Endometrial microvascular endothelial cells (primary cell): ENCODE data around the gene KIAA1614. TPM values are rescaled to one million over a fixed set of nuclear protein-coding genes. Genes with fewer than 3 reads are reported as not detected.

ENCODE experiments used
- in situ Hi-C: cut with HindIII; loops from 2 replicates; pipeline ENCODE4 v1.10.0; 2017; ENCODE audit warnings: low sequenced_read_pairs, low pct_unique_long_range_greater_than_20kb; ENCODE audit errors: inconsistent ontology term
- total RNA-seq: library from RNA; depleted of rRNA; stranded (reverse); fragments of >200 nt; gene quantifications from one replicate; pipeline ENCODE4 v1.2.3, GENCODE V29; 2015; ENCODE audit errors: inconsistent ontology term

KIAA1614 gene, protein sequence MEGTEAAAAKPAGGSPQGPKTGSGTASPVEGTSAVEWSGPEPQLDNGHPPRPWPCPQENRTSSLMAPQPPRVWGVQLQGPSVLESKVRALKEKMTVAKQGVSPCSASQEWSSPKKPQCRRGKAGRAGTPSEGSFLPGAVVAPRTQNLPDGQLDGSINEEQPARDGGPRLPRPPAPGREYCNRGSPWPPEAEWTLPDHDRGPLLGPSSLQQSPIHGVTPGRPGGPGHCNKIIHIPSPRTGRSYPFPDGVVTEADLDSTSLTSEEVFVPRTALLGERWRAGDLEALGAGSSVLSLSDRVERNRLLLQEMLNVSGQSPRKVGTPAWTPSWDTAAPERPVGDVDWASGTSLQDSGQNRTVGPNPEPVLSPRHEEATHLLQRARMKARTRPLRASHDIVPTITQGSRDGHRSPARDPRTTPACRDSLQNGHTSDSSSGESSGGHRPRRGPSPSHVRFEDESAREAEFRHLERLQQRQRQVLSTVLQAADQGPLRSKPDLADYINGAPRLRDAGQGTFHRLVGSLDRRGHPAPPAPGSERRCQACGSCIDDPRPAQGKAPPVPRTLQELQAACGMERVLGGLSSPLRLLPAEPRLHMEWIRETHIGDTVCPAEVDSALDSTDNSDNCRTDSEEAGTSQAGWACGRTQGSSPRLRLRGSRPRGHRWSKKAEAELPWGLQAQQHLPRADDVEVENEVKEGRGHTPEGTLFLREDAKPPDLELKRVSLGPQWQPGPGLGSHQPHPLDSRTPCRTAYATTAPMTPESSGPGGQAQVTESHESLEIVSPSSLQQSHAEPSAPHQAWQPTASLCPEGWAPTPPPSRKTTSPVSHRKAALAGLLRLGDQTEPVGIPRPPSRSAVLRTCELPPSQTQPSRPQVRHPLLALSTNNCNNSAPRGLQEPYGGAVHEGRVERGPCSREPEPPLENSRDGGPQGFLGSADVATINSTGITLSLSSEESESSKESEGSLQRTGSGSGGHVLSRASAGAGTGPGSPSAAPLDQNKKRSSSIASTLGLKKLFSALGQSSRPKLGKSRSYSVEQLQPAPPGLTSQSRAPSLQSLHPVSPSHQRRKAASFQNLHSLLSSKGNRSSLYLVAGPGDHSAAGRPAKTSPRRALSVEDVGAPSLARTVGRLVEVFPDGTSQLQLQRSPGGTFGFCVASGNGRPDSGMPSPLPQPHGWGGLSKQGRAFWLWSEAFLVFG
- 11.2 TPM for total RNA-seq

DNA sequence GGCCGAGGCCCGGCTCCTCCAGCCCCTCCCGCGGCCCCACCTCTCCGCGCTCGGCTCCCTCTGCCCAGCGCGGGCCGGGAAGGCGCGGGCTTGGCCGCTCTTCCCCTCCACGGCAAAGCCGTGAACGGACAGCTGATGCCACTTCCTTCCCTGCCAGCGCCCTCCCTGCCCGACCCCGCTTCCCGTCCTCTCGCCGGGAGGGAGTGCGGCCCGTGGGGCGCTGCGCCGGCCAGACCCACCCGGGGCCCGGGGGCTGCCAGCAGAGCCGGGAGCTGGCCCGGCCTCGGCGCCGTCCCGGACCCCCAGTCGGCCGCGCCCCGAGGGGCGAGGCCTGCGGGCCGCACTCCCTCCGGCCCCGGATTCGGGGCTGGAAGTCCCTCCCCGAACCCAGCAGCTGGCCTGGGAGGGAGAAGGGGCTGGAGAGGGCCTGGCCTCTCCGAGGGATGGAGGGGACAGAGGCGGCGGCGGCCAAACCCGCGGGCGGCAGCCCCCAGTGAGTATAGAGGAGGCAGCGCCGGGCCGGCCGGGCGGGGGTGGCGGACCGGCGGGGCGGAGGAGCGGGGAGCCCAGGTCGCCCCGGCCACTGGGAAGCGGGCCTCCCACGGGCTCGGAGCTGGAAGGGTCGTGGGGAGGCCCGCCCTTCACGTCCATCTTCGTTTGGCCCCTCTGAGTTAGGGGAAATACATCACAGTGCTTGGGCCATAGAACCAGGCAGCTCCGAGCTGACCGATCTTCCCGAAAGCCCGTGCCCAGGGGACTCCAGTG, at the start of gene KIAA1614:
Gene KIAA1614, plus strand, starts transcription at position 97 of the 765 bp plus-strand sequence. Its CDS starts 347 bp downstream, at position 444.
- in situ Hi-C loops = no loop called here

DNA sequence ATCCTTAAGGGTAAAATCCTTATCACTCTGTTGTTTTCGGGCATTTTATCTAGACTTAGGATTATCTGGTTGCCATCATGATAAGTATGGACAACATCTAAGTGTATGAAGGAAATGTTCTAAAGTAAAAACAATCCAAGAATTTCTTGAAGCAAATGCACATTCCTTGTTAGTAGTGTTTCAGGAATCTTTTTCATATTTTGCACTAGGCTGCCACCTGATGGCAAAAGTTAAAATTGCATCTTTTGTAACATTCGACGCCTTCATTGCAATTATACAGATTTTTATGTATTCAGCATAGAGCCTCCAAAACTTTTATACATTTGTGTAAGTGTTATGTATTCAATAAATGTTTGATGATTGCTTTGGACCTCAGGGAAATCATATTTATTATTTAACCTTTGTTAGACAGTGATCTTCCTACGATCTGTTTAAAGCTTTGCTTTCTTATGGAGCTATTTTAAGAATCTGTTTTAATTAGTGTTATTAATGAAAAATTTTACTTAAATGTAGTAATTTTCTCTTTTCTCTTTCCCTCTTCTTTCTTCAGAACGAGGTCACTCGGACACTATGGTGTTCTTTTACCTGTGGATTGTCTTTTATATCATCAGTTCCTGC, 49.4 kb upstream of the KIAA1614 start:
- in situ Hi-C loops = no loop called here

DNA sequence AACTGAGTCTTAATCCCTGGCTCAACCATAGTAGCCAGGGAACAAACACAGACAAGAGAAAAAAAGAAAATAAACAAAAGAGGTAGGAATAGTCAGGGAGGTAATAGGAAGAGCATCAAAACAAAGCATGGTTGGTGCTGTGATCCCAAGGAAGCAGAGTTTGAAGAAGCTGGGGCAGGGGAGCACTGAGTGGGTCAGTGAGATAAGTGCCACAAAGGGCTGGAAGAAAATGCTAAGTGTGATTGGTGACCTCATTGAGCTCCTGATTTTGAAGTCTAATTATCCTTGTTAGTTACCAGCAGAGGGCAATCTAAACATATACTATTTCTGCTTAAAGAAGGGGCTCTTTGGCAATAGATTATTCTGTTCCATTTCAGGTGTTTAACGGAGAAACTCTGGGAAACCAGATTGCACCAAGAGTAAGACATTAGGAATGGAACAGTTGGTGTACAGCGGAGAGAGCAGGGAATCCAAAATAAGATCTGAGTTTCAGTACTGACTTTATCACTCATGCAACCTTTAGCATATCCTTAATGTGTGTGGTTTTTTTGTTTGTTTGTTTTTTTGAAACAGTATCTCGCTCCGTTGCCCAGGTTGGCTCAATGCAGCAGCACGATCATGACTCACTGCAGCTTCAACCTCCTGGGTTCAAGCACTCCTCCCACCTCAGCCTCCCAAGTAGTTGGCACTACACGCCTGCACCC, 30.7 kb upstream of the KIAA1614 start:
- in situ Hi-C loops = no loop called here

GRCh38 chr1:180884588-180885300, 28.0 kb upstream of the KIAA1614 start:
- in situ Hi-C loops = no loop called here

DNA sequence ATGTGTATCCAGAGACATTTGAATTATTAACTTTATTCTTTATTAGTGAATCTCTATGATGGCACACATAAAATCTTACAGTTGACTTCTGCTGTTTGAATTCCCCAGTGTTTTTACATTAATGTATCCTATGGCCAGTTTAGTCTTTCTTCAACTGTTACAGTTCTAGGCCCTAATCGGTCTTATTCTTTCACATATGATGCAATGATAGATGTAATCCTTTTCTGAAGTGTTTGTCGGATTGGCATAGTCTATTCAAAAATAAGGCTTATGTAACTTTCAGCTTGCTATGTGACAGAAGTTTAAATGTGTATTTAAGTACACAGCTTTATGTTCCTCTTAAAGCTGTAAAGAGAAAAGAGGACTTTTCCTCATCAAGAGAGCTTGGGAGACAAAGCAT, 26.4 kb upstream of the KIAA1614 start:
- in situ Hi-C loops = no loop called here

DNA sequence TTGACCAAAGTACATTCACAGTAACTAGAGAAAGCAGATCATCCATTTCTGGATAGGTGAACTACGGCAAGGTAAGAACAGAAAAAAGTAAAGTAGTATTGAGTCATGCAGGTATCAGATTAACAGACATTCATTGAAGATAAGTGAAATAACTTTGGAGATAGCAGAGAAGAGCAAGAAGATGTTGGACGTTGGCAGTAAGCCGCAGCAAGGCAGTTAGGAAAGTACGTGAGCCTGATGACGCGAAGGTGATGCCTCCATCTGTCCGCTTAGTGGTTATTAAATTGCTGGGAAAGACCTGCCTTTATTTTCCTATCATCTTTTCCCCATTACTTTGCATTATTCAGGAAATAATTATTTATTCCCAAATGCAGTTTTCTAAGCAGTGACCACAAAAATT, 24.9 kb upstream of the KIAA1614 start:
- in situ Hi-C loops = no loop called here

DNA sequence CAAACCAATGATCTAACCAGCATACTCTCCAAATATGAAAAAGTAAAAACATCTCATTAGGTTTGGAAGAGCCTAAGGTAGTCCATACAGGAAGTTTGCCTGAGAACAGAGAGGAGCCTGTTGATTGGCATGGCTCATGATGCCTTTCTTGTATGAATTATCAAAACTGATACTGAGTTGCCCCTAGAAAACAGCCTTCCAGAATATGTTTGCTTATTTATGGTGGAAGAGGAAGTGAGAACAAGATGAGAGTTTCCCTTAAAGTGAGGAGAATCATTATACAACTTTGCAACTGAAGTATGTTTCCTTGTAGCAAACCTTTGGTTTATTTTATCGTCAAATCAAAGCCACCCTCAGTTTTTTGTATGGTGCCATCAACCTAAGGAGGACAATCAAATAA, 23.8 kb upstream of the KIAA1614 start:
- in situ Hi-C loops = no loop called here

GRCh38 chr1:180889325-180889724, 23.4 kb upstream of the KIAA1614 start:
- in situ Hi-C loops = no loop called here

DNA sequence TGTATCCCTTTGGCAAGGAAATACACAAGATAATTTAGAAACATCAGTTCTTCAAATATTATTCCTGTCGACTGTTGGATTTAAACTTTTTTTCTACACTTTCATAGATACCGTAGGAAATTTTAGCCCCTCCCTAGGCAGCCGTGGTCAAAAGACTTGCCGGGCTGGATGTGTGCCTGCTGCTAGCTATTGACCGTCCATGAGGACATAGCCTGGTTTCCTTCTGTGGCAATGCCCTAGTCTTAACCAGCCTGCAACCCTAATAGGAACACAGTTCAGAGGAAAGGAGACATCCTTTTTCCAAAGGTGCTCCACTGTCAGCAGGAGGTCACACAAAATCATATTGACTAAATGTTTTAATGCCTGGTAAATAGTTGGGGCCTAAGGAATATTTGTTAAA, 20.4 kb upstream of the KIAA1614 start:
- in situ Hi-C loops = no loop called here

DNA sequence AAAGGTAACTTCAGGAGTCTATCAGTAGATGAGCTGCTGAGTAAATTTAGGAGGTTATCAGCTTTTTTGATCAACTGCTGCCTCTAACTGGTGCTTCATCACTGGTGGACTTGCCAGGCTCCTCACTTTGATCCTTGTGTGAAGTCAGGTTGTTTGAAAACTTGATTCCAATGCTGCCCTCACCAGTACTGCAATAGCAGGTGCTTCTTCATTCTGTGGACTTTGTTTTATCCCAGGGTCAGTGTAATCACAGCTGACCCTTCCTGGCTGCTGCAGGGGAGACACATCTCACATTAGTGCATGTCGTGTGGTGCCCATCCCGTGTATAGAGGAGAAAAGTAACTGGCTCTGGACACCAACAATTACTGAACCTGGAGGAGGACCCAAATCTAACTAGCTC, 20.0 kb upstream of the KIAA1614 start:
- in situ Hi-C loops = no loop called here

- in situ Hi-C loops = no loop called here
These were observed 19.1 kb upstream of the KIAA1614 start for GRCh38 chr1:180893614-180894013.

DNA sequence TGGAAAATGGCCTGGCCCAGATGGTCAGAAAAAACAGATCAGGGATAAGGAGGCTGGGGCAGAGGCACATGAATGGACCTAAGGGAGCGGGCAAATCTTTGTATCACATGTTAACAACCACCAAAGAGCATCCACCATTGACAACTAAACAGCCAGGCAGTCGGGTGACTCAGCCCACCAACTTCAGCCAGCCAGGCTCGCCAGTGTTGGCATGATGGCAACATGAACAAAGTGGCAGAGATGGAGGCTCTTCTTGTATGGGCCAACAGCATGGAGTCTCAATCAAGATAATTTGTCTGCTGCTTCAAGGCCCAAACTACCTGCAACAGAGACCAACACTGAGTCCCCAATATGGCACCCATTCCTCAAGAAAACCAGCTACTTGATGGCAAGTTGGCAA, 16.5 kb upstream of the KIAA1614 start:
- in situ Hi-C loops = no loop called here

DNA sequence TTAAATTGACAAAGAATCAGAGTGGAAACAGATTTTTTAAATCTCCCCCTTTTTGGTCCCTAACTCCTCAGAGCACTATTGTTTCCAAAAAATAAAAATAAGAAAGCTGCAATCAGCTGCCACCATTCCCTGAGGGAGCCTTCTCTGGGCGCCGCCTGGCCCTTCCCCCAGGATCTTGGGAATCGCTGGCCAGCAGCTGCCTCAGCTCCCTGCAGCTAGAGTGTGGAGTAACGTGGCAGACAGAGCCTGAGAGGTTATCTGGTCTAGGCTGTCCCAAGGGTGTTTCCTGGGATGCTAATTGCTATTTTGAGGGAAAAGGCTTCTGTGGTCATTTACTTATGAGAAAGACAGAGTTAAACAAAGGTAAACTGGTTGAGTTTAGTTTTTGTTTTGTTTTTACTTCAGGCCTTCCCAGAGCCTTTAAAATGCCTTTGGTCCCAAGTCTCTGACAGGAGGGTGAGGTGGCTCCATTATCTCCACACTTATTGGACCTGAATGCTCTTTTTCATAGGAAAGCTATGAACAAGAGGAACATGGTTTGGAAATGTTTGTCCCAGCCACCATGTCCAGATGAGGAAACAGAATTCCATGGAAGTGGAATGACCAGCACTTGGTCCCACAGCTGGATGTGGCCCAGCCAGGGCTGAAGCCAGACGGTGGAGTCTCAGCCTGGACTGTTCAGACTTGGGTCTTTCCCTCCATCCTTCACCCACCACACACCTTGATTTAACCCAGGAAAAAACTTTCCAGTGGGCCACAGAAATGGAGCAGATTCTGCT, 14.1 kb upstream of the KIAA1614 start:
- in situ Hi-C loops = no loop called here

DNA sequence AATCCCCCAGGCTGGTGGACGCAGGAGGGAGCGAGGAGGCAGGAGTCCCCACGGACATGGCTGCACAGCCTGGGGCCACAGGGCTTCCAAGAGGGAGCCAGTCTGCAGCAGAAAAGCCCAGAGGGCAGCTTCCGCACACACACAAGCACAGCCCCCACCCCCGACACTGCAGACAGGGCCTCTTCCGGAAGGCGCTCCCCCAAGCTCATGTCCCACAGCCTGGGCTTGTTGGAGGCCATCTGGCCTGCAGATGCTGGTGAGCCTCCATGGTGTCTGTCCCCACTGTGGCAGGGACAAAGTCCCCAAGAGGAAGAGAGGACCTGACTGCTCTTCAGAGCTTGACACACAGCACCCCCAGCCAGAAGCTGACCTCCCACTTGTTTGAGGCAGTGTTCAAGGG, 13.4 kb upstream of the KIAA1614 start:
- in situ Hi-C loops = no loop called here

GRCh38 chr1:180901076-180901990, 11.4 kb upstream of the KIAA1614 start:
- in situ Hi-C loops = no loop called here
